Ascending aorta (tissue), 2 donors: ENCODE results near the gene HOXC5. TPM values are rescaled to one million over a fixed set of nuclear protein-coding genes. Genes with fewer than 3 reads are reported as not detected.

Experiments
- DNase-seq, 2 donors: peaks; one replicate each; pipeline ENCODE4 v3.0.0-alpha.2; 2019; ENCODE audit warnings: low spot score in 2 of 2
- H3K27ac ChIP-seq, 2 donors: fragments of 200-600 bp; sonication (generic); one replicate each; pipeline ENCODE4 v1.5.1; 2016 to 2017; ENCODE audit warnings: mild to moderate bottlenecking in 1 of 2
- H3K27me3 ChIP-seq: fragments of 200-600 bp; sonication (generic); one replicate; pipeline ENCODE4 v1.5.1; 2017
- H3K36me3 ChIP-seq, 2 donors: fragments of 200-600 bp; sonication (generic); one replicate each; pipeline ENCODE4 v1.5.1; 2016
- H3K4me1 ChIP-seq, 2 donors: fragments of 200-600 bp; sonication (generic); one replicate each; pipeline ENCODE4 v1.5.1; 2016 to 2017; ENCODE audit warnings: mild to moderate bottlenecking in 1 of 2
- H3K4me3 ChIP-seq, 2 donors: fragments of 200-600 bp; sonication (generic); one replicate each; pipeline ENCODE4 v1.5.1; 2016 to 2017; ENCODE audit warnings: mild to moderate bottlenecking in 1 of 2
- H3K9me3 ChIP-seq, 2 donors: fragments of 200-600 bp; sonication (generic); one replicate each; pipeline ENCODE4 v1.5.1; 2016
- intact Hi-C: fragments of 100-400 bp; cut with DNase I; formaldehyde crosslinking; loops from one replicate; pipeline ENCODE4 v1.15.1; 2023
- total RNA-seq: library from RNA; depleted of rRNA; stranded (reverse); fragments of >200 nt; gene quantifications from one replicate; pipeline ENCODE4 v1.1.0, GENCODE V29; 2016
- TF ChIP-seq, protein P1 (sequence below), 3 experiments: fragments of 200-600 bp in 2 of 3; fragments of 450-650 bp in 1 of 3; sonication (generic) in 2 of 3; IDR thresholded peaks; one replicate each; pipeline ENCODE4 v1.5.1; 2016 to 2019; ENCODE audit warnings: antibody characterized with exemption in 3 of 3, mild to moderate bottlenecking in 1 of 3, moderate library complexity in 1 of 3

The HOXC5 gene
- total RNA-seq, 1 donor from 2014 or later: not detected

DNA sequence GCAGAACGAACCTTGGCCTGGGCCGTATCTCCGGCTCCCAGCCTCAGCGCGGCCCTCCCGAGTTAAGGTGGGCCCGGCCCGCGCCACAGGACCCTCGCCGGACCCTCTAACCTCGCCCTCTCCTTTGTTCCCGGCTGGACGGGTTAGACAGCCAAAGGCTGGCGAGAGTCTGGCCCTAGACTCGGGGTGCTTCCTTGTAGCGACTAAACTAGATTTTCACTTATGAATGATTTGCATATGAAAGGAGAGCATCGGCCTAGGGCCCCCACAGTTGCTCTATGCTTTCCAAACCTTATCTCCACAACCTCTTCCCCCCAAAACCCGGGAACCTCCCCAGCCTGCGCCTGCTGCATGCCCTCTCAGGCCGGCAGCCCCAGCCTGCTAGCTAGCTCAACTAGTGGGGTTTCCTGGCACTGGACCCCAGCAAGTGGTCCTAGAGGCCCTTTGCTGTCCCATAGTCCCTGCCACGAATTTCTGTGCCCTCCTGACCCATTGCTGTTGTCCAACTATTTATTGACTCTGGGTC lies 2.0 kb downstream of the HOXC5 start:
- Histone ChIP-seq H3K36me3 (no peaks in the 10 kb centered on the region), H3K27me3 (no peaks in the 10 kb centered on the region), H3K4me1 (peaks cover 0 to 5% of the 10 kb centered on the region in 2 donors), H3K4me3 (no peak overlapping the region), H3K9me3 (no peaks in the 10 kb centered on the region), H3K27ac (no peak overlapping the region)
- TF ChIP-seq, protein P1, sequence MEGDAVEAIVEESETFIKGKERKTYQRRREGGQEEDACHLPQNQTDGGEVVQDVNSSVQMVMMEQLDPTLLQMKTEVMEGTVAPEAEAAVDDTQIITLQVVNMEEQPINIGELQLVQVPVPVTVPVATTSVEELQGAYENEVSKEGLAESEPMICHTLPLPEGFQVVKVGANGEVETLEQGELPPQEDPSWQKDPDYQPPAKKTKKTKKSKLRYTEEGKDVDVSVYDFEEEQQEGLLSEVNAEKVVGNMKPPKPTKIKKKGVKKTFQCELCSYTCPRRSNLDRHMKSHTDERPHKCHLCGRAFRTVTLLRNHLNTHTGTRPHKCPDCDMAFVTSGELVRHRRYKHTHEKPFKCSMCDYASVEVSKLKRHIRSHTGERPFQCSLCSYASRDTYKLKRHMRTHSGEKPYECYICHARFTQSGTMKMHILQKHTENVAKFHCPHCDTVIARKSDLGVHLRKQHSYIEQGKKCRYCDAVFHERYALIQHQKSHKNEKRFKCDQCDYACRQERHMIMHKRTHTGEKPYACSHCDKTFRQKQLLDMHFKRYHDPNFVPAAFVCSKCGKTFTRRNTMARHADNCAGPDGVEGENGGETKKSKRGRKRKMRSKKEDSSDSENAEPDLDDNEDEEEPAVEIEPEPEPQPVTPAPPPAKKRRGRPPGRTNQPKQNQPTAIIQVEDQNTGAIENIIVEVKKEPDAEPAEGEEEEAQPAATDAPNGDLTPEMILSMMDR (IDR thresholded peaks at IDR 0.05): no peak
- intact Hi-C loops: loop anchor here (2.0 to 5.0 kb wide), 2 partner anchors 16 to 107 kb away; no protein-coding TSS in a partner anchor
- DNase-seq: no peak

DNA sequence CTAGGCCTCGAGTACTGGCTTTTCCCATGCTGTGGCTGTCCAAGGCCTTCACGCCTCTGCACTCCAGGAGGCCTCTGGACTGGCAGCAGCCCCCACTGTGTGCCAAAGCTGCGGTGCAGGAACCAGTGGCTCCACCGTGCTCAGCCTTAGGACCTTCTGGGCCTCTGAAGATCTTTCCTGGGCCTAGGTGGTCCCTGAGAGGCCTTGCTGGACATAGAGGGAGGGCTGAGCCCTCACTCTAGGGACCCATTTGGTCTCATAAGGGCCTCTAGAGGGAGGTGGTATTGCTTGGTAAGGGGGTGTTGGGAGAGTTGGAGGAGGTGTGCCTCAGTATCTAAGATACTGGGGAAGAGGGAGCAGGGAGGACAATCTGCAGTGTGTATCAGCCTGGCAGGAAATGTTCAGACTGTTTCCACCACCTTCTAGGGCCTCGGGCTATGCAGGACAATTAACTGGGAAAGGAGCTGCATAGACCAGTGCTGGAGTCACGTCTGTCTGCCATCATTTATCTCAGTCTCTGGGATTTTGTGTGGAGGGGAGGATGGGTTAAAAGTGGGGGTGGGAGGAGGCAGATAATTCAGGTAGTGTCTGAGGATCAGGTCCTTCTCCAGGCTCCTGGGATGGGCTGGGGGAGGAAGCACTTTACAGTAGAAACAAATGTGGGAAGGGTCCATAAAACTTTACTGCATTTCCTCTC lies 2.9 kb downstream of the HOXC5 start:
- TF ChIP-seq, protein P1 (IDR thresholded peaks at IDR 0.05): no peak
- intact Hi-C loops: loop anchor here (2.0 kb wide), 1 partner anchor 17 kb away; no protein-coding TSS in a partner anchor
- Histone ChIP-seq H3K27me3 (no peaks in the 10 kb centered on the region), H3K4me3 (no peak overlapping the region), H3K9me3 (no peaks in the 10 kb centered on the region), H3K36me3 (no peaks in the 10 kb centered on the region), H3K27ac (no peak overlapping the region), H3K4me1 (peaks cover 0 to 5% of the 10 kb centered on the region in 2 donors)
- no peak for DNase-seq

DNA sequence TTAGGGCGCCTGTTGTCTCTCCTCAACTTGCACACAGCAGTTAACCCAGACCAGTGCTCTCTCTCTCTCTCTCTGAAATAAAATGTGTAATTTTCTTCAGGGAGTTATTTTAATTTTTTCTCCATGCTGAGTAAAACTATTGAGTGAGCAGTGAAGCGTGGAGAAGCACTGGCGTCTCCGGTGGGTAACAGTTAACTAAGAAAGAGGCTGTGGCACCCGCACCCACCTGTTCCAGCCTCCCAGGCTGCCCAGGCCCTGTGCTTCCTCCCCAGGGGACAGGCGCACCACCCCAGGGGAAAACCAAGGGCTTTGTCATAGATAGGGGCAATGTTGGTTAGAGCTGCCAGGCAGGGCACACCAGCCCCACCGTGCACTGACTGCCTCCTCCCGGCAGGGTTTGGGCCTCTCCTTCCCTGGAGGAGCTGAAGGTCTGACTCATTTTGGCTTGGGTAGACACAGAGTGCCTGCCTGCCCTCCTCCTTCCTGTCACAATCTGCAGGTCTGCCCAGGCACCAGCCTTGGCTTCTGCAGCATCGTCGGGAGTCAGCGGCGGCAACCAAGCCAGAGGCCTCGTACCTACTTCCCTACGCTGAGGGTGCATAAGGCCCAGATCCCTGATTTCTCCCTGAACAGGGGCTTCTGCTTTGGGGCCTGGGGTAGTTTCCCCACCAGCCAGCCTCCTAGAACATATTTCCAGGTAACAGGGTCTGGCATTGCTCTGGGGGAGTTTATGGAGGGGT lies 3.9 kb downstream of the HOXC5 start:
- Histone ChIP-seq H3K4me1 (peaks cover 0 to 5% of the 10 kb centered on the region in 2 donors), H3K9me3 (no peaks in the 10 kb centered on the region), H3K36me3 (no peaks in the 10 kb centered on the region), H3K27me3 (no peaks in the 10 kb centered on the region), H3K4me3 (no peak overlapping the region), H3K27ac (no peak overlapping the region)
- TF ChIP-seq, protein P1 (IDR thresholded peaks at IDR 0.05): peak in 1 of 3 experiments; percentile 14
- no peak for DNase-seq
- intact Hi-C loops: no loop called here

DNA sequence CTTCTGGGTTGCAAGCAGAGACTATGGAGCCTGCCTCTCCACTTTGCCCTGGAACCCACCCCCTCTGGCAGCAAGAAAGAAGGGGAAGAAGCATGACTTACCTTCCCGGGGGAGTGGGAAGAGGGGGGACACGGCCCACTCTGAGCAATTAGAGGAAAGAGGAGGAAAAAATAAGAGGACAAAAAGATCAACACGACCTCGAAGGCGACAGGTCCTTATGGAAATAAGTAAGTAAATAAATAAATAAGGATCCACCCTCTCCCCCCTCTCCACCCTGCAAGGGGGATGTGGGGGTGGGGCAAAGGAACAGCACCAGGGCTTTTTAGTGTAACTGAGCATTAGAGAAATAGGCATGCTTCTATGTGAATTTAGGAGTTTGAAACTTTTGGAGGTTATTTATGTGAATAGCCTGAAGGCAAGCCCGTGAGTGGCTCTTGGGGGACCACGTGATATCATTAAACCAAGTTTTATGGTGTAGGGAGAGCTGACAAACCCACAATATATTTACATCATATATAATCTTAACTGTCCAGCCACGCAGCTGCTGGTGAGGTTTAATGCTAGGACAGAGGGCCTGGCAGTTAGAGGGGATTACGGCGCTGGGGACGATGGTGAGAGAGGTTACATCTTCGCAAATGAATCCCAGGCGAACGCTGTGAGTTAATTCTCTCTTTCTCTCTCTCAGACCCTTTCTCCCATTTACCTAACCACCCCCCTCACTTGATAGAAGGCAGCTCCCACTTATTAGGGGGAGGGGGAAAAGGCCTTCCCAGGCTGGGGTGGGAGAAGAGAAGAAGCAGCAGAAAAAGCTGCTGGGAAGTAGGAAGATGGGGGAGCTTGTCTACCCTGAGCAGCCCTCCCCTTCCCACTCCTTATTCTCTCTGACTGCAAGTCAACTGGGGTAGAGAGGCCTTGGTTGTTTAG lies 4.8 kb downstream of the HOXC5 start:
- Histone ChIP-seq H3K27me3 (no peaks in the 10 kb centered on the region), H3K9me3 (no peaks in the 10 kb centered on the region), H3K4me1 (peaks cover 0 to 5% of the 10 kb centered on the region in 2 donors), H3K36me3 (no peaks in the 10 kb centered on the region), H3K4me3 (no peak overlapping the region), H3K27ac (no peak overlapping the region)
- intact Hi-C loops: no loop called here
- TF ChIP-seq, protein P1 (IDR thresholded peaks at IDR 0.05): no peak
- no peak for DNase-seq

DNA sequence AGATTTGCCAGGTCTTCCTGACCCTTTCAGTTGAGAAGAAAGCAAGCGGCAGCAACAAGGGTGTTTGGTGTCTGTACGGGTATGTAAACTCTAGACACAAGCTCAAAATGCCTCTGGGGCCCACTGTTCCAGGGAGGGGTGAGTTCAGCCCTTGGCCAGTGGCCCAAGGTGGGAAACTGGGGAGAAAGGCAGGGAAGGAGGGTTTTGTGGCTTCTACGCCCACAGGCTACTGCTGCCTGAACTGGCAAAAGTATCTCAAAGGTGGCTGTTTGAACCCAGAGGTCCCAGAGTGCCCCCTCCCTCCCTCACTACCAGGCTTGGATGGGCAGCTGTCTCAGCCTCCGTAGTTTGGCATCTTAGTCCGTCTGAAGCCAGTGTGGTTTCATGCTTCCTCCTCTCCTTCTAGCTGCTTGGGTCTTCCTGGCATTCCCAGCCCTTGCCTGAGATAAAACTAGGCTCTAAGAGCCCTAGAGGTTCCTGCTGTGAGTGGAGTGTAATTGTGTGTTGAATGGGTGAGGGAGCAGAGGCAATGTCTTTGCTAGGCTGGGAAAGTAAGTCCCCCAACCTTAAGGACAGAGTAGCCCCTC lies 5.5 kb downstream of the HOXC5 start:
- TF ChIP-seq, protein P1 (IDR thresholded peaks at IDR 0.05): no peak
- no peak overlapping the region for H3K4me3 ChIP-seq
- H3K36me3 ChIP-seq: no peaks in the 10 kb centered on the region
- H3K4me1 ChIP-seq: peaks cover 0 to 3% of the 10 kb centered on the region in 2 donors
- no peaks in the 10 kb centered on the region for H3K27me3 ChIP-seq
- H3K9me3 ChIP-seq: no peaks in the 10 kb centered on the region
- H3K27ac ChIP-seq: no peak overlapping the region
- no peak for DNase-seq
- intact Hi-C loops: no loop called here
